ENCODE data around the gene ST7. TPM values are rescaled to one million over a fixed set of nuclear protein-coding genes. Genes with fewer than 3 reads are reported as not detected.
"Not testable (repeated sequence)": the region's sequence is repeated elsewhere in the genome, so short reads cannot be mapped to it uniquely, and the experiment has no call there.

Gene ST7
- polyA plus RNA-seq, 1 donor, result 13.2 TPM

DNA sequence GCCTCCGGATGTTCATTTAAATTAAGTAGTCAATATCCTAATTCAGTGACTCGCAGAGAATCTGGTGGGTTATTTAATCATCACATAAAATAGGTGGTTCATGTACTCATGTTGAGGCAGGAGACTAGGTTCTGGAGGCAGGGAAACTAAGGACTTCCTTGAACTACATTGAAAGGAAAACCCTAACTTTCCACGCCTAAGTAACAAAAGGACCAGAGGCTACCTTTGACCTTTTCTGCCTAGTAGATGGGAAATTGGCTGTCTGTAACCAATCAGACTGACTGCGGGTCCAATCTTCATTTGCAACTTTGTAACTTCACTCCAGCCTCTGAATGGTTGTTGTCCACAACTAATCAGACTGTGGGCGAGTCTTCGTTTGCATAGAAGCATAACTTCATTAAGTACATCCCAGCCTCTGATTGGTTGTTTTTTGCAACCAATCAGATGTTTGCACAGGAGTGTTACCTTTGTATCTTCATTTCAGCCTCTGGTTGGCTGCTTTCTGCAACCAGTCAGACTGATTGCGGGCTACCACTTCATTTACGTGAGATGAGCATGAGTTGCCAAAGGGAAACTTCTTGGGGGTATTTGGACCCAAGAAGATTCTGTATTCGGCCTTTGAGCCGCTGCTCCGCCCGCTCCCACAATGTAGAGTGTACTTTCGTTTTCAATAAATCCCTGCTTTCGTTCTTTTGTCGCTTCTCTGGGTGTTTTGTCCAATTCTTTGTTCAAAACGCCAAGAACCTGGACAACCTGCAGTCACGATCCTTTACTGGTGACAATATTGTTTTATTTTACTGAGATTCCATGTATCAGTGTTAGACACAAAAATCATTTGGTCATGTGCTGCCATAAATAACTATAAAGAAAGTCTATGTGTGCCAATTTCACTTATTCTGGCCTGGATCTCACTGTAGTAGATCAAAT is 1.7 kb upstream of the ST7 start:
- DNase-seq, result no peak

DNA sequence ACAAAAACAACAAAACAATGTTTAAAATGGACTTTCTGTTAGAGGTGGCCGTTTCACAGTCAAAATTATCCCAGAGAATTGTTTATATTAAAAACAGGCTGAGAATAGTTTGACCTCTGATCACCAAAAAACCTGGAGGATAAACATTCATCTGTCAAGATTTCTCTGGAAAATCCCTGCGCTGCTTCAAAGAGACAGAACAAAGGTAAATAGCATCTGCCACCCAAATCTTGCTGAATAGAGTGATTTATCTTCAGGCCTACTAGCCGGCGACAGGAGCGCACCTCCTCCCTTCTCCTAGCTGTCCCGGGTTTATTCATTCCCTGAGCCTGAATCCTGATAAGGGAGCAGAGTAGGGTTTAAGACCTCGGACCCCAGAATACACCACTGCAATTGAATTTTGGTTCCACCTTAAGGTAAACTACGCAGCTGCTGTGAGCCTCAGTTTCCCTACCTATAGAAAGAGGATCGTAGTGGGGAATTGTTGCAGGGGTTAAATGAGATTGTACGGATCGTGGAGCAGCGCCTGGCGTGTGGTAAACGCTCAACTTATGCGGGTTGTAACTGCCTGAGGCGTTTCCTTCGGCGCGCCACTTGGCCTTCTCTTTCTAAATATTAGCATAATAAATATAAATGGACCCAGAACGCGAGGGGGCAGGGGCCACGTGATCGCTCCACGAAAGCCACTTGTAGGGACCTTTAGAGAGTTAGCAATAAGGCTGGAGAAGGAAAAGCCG is 498 bp upstream of the ST7 start:
- DNase-seq, result peak; percentile 49

DNA sequence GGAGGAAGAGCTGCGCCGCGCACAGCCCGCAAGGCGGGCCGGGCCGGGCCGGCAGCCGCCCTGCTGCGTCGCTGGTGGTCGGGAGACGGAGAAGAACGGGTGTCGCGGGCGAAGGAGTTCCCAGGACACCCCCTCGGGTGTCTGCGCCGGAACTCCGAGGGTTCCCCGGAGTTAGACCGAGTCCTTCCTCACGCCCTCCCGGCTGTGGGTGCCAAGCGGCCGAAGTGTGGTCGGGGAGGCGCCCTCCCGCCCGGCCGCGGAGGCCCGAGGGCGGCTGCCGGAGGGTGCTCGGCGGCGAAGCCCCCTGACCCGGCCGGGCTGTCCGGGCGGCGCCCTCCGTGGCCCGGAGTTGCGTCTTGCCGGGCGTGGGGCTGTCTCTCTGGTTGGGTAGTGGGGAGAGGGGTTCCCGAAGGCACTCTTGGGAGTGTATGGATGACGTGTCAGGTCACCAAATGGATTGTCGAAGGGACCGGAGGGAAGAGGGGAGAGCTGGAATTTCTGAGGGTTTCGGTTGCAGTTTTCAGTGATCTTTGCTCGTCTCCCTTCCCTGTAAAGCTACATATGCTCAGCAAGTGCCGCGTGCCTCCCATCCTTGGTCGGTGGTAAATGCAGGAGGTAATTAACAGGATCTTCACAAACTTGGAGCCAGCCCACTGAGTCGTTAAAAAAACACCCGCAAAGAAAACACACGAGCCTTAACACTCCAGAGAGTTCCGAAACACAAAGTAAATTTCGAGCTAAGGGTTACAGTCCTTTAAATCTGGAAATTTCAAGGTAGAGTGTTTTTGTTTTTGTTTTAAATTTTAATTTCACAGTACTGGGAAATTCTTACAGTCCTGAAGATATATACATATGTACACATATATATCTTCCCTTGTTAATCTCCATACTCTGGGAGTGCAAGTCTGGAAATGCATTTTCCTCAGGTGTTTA is 871 bp downstream of the ST7 start:
- peak; percentile 83 for DNase-seq

DNA sequence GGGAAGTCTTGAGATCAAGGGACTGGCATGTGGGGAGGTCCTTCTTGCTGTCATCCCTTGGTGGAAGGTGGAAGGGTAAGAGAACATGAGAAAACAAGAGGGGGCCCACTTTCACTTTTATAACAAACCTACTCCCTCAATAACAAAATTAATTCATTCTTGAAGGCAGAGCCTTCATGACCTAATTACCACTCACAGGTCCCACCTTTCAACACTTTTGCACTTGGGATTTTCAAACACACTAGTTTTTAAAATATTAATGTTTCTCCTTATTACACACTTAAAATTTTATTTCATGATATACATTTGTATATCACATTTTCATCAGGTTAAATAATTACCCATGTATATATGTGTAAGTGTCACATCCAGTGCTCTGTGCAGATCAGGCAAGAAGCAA is 2.0 kb downstream of the ST7 start:
- no peak for DNase-seq

DNA sequence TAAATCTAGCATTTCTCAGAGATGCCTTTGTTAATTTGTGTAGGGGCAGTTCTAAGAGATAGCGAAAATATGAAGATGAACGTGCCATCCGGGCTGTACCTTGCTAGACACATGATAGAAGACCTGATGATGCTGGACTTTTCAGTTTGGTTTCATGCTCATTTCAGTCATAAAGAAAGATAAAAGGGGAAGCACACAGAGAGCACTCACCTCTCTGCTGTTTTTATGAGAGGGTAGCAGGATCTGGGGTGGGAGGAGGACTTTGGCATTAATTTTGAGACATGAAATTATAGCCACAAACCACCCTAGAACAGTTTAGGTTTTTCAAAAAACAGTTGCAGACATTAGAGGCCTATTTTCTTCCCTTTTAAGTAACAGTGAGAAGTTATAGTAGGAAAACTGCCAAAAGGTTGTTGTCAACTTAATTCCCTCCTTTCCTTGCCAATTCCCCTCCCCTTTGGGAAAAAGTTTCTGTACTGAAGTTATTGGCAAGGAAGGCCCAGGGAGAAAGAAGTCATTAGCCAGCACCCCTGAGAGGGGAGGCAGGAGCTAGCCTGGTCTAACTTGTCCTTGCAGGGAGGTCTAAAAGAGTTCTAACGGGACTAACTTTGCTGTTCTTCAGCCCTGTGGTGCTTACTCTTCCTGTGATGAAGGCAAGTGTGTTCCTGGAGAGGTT is 2.6 kb downstream of the ST7 start:
- DNase-seq, result no peak

DNA sequence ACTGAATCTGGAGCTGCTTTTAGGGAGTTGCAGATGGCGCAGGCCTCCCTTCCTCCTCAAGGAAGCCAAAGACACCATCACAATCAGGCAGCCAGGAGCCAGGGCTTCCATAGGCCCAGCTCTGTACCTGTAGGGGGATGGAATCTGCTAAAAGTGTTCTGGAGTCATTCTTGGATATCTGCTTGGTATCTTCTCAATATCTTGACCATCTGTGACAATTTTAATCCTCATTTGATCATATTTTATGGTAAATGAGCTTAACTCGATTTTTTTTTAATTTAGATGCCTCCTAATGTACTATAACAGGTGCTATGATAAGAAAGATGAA is 3.1 kb downstream of the ST7 start:
- no peak for DNase-seq

DNA sequence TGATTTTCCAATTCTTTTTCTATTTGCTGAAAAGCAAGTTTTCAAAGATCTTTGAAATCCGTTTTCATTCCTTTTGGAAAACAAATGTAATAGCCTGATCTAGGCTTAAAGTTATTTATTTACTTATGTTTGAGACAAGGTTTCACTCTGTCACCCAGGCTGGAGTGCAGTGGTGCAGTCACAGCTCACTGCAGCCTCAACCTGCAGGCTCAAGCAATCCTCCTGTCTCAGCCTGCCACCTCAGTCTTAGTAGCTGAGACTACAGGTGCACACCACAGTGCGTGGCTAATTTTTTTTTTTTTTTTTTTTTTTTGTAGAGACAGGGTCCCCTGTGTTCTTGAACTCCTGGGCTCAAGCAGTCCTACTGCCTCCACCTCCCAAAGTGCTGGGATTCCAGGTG is 4.6 kb downstream of the ST7 start:
- no peak for DNase-seq

DNA sequence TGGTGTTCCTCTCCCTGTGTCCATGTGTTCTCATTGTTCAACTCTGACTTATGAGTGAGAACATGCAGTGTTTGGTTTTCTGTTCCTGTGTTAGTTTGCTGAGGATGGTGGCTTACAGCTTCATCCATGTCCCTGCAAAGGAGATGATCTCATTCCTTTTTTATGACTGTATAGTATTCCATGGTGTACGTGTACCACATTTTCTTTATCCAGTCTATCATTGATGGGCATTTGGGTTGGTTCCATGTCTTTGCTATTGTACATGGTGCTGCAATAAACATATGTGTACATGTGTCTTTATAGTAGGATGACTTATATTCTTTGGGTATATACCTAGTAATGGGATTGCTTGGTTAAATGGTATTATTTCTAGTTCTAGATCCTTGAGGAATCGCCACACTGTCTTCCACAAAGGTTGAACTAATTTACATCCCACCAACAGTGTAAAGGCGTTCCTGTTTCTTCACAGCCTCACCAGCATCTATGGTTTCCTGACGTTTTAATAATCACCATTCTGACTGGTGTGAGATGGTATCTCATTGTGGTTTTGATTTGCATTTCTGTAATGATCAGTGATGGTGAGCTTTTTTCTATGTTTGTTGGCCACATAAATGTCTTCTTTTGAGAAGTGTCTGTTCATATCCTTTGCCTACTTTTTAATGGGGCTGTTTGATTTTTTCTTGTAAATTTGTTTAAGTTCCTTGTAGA is 8.8 kb downstream of the ST7 start:
- DNase-seq, result not testable (repeated sequence)

DNA sequence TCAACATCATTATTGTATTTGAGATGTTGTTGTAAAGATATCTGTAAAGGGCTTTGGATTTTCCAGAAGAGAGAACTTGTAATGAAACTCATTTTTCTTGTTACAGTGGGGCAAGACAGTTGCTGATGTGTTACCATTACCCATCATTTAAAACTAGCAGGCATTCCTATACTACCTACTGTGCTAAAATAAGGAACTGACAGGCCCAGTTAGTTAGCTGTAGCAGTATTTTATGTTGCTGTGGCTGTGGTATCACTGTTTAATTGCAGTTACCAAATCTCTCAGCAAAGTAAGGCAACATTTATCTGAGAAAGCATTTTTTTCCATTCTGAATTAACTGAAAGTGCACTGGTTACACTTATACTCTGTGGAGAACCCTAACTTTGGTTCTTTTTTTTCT is 9.9 kb downstream of the ST7 start:
- DNase-seq, result no peak

DNA sequence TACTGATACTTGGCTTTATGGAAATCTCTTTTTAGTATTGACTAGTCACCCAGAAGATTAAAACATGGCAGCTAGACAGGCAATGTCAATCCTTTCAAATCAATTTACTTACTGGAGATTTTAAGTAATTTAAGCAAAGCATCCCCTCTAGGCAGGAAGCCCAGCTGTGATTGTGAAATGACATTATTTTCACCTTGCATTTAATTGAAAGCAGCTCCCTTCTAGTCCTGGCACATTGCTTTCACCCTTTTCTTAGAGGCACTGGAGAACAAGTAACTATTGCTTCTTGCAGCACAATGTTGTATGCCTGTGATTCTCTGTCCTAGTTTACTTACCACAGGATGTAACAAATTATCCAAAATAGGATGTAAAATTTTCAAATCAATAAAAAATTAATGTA is 13.3 kb downstream of the ST7 start:
- no peak for DNase-seq

DNA sequence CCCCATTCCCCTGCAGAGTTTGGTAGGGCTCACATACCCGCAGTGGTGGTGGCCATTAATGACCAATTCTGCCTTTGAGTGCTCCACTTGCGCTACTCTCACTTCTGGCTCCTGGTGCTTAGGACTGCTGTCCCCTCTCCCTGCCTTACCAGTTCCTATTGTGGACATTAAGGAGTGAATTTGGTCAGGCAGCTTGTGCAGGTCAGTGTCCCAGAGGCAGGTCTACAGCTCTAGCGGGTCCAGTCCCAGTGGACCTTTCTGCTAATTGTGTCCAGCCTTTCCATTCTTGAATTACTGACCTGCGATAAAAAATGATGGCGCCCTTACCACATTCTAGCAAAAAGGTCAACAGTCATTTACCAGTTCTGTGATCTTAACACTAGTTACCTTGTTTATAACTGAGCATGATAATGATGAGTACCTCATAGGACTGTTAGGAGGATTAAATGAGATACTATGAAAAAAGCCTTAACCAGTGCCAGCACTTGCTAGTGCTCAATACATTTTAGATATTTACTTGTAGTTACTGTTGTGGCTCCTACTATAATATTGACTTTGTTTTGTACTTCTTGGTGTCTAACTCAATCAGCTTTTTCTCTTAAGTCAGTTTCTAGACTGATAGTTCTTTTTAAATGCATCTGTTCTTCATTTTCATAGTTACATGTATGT is 14.1 kb downstream of the ST7 start:
- DNase-seq, result no peak

DNA sequence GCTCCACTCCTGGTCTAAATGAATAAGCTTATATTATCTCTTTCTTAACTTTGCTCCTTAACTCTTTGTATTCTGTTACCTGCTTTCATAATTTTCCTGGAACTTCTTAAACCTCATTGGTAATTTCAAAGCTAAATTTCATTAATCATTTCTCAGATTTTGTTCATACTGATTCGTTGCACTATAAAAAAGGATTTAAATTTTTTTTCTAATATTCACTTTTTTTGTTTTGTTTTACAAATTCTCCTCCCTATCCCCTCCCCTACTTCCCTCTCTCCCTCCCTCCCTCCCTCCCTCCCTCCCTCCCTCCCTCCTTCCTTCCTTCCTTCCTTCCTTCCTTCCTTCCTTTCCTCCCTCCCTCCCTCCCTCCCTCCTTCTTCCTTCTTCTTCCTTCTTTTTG is 14.7 kb downstream of the ST7 start:
- no peak for DNase-seq

DNA sequence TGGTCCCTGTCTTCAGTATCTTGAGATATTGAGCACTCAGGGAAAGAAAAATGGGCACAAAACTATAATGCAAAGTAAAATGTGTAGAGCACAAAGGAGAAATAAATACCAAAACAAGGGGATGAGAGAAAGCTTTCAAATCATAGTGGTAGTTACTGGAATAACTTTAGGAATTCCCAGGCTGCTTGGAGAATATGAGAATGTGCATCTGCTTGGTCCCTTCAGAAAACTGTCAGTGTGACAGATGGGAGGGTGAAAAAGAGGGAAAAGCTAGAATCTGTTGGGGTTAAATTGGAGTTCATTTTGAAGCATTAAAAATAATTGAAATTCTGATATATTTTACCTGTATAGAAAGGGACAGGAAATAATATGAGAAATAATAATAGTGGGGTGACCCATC is 15.3 kb downstream of the ST7 start:
- DNase-seq, result no peak

DNA sequence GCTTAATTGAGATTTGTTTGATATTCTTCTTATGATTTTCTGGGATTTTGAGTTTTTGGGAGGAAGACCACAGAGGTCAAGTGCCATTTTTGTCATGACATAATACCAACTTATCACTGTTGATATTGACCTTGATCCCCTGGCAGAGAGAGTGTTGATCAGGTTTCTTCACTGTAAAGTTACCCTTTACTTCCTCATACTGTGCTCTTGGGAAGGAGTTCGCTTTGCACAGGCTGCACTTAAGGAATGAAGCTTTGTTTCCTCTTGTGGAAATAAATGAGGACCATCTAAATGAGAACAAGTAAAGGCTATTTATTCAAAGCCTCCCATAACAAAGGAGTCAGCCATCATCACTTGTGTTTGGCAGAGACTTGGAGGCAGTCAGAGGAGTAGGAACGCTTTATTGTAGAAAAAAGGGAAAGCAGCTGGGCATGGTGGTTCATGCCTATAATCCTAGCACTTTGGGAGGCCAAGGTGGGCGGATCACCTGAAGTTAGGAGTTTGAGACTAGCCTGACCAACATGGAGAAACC is 16.1 kb downstream of the ST7 start:
- DNase-seq, result no peak

DNA sequence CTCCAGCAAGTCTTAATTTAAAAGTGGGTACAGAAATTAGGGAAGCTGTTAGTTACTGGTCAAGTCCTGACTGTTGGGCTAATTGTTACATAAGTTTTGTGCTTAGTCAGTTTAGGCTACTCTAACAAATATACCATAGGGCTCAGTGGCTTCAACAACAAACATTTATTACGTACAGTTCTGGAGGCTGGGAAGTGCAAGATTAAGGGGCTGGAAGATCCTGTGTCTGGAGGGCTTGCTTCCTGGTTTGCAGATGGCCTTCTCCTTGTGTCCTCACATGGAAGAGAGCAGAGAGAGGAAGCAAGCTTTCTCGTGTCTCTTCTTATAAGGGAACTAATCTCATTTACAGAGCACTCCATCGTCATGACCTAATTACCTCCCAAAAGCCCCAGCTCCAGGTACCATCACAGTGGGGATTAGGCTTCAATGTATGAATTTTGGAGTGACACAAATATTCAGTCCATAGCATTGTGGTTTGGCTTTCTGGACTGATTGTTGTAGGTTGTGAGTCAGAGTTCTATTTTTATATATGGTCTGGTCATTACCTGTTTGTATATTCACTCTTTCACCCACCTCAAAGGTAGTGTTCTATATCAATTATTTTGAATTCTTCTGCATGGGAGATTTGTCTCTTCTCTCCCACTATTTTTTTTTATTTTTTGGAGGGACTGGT is 17.1 kb downstream of the ST7 start:
- DNase-seq, result no peak

DNA sequence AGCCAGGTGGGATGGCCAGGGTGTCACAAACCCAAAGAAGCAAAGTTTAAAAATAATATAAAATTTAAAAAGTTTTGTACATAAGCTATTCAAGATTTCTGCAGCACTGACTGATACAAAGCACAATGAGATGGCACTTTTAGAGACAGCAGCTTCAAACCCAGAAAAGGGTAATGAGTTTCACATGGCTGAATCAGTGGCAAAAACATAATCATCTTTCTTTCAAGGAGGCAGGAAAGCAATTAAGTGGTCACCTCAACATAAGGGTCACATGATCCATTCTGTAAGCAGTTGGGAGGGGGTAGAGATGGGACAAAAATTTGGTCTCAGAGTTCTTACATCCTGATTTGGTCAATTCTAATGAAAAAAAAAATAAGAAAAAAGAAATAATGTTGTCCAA is 17.9 kb downstream of the ST7 start:
- not testable (repeated sequence) for DNase-seq

DNA sequence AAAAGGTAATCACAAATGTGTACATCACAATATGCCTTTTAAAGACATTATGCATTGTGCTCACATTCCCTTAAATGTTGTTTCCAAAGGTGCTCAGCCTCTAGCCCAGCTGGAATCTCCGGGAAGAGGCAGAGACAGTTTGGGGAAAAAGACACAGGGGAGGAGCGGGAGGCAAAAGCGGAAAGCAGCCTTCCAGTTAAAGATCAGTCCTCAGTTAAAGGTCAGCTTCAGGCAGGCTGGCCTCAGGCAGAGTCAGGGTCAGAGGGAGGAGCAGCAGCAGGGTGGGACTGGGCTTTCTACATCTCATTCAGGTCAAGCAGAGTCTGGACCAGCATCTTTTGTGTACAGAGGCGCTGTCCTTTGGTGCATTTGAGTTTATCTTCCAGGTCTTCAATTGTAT is 18.6 kb downstream of the ST7 start:
- DNase-seq, result no peak

DNA sequence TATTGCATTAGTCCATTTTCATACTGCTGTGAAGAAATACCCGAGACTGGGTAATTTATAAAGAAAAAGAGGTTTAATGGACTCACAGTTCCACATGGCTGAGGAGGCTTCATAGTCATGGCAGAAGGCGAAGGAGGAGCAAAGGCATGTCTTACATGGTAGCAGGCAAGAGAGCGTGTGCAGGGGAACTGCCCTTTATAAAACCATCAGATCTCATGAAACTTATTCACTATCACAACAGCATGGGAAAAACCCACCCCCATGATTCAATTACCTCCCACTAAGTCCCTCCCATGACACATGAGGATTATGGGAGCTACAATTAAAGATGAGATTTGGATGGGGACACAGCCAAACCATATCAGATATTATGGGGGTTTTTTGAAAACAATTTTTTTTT is 21.7 kb downstream of the ST7 start:
- DNase-seq, result not testable (repeated sequence)

DNA sequence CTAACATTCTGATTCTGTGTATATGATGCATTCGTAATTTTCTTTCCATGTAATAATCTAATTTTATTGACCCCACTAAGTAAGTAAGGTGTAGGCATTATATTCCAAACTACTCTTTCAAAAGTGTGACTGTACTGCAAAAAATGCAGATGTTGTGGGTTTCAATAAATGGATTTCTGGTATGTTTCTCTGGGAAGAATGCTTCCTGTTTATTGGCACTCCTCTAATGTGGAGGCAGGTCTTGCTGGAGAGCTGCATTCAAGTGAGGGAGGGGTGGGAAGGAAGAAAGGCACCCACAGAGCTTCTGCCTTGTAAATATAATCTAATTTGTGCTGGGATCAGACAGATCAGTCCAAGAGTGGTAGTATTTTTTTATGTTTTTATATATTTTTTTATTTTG is 23.9 kb downstream of the ST7 start:
- no peak for DNase-seq

DNA sequence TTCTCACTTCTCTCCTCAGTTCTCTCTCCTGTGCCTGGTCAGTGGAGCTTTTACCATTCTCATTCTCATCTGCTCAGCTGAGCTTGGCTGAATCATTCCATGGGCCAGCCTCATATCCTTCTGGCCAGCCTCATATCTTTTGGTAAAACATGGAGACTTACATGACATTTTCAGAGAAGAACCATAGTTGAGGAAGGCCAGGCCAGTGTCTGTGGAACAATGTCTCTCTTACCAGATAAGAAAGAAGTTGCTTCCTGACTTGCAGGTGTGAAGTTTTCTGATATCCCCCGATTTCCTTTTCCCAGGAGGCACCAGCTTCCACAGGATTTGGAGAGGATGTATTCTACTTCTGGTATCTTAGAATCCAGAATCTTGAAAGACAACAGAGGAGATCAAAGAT is 24.7 kb downstream of the ST7 start:
- DNase-seq, result no peak

All from hindlimb muscle (tissue), 1 donor.